GM19438 (cell line): ENCODE data around the gene PROC.

Source experiments
- ATAC-seq: cut with Tn5 transposase; IDR thresholded peaks from one replicate; pipeline ENCODE4 v1.9.1; 2021; ENCODE audit warnings: low read depth; ENCODE audit not compliant: unreplicated experiment

PROC gene

GRCh38 chr2:127453392-127454171 is 35.4 kb downstream of the PROC start:
- no peak for ATAC-seq

DNA sequence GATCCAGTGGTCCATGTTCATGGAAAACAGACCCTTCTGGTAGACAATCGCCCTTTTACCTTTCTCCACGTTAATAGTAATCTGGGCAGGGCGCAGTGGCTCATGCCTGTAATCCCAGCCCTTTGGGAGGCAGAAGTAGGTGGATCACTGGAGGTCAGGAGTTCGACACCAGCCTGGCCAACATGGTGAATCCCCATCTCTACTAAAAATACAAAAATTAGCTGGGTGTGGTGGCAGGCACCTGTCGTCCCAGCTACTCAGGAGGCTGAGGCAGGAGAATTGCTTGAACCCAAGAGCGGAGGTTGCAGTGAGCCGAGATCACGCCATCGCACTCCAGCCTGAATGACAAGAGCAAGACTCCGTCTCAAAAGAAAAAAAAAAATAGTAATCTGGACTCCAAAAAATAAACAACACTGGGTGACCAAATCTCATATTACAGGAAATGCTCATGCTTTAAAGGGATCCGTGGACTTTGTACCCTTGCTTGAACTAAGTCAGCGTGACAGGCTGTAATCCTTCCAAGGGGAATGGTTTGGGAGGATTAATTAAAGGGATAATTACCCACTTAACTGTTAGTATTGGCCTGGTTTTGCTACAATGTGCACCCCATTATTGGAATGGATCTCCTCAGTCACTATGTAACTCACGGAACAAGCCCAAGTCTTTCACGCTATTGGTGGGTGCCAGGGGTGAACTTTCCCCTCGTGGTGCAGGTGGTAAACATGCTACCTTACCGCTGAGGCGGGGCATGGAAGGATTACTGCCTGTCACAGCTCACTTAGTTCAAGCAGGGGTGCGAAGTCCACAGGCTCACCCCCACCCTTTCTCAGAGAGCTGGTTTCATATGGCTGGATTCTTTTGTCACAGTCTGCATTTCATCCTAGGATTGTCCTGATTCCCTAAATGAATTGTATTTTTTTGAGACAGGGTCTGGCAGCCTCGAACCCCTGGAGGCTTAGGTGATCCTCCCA is 36.7 kb downstream of the PROC start:
- no peak for ATAC-seq

DNA sequence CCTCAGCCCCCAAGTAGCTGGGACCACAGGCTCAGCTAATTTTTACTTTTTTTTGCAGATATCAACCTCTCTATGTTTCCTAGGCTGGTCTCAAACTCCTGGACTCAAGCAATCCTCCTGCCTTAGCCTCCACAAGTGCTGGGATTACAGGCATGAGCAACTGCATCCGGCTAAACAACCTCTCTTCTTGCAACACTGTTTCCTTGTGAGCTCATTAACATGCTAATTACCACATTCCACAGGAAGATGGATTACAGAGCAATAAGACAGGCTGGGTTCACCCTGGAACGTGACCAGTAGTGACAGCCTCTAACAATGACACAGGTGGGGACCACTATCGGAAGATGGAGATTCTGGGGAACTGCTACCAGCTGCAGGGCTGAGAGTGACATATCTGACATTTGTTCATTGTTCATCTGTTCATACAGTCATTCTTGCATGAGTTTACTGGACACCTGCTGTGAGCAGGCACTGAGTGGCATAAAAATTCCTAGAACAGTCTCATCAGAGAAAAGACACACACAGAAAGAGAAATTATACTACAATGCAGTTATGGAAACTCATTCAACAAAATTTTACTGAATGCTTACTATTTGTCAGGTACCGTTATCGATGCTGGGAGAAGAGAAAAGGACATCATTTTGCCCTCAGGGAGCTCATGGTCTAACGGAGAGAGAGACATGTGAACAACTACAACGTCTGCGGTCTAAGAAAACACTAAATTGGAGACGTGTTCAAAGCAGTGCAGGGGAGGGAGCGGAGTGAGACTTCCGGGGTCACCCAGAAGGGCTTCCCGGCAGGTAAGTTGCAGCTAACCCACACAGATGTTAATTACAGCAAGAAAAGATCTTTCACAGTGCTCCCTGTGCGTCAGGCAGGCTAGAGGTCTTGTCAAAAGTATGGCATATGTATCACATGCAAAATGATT is 37.6 kb downstream of the PROC start:
- ATAC-seq, result no peak

DNA sequence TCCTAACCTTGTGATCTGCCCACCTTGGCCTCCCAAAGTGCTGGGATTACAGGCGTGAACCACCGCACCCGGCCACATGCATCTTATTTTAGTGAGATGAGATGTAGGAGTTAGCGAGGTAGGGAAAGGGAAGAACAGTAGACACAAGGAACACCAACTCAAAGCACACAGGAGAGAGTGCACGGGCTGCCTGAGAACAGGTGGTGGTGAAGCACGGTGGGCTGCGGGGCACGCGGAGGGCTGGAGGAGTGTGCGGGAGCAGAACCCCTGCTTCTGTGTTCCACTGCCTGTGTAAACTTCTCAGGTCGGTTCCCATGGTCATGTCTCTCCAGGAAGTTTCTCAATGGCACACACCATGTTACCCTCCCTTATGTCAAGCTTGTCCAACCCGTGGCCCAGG is 38.7 kb downstream of the PROC start:
- no peak for ATAC-seq

DNA sequence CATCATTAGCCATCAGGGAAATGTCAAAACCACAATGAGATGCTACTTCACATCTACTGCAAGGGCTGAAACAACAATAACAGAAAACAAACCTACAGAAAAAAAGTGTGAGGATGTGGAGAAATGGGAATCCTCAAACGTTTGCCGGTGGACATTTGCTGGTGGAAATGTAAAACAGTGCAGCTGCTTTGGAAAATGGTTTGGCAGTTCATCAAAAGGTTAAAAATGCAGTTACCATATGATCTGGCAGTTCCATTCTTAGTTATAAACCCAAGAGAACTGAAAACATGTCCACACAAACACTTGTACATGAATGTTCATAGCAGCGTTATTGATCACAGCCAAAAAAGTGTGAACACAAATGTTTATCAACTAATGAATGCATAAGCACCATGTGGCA is 44.2 kb downstream of the PROC start:
- no peak for ATAC-seq

- ATAC-seq, result no peak
Observed at GRCh38 chr2:127463155-127463991, 45.1 kb downstream of the PROC start.

DNA sequence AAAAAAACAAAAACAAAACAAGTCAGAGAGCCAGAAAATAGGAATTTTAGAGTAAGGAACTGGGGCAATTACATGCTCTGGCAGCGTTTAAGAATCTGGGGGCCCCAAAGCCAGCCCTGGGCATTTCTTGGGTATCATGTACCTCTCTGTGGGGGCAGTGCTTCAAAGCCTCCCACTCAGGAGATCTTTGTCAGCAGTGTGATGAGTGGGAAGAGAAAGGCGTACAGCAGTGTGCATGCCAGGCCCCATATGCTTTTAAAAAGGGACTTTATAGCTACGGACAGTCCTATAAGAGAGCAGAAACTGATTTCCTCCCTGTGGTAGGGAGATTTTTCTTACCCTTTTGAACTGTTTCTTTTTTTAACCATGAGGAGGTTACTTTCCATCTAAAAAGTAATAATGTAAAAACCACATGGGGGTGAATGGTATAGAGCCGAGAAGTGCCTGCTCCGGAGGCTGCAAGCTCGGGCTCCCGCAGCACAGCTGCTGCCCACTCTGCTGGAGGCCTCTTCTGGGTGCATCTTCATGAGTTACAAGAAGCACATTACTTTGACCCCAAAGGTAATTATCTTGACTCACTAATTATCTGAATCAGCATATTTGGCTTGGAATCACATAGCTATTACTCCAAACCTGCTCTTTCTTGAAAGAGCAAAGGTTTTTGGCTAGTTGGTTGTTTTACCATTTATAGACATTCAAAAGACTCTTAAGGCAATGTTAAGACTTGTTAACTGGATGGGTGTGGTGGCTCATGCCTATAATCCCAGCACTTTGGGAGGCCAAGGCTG is 46.4 kb downstream of the PROC start:
- no peak for ATAC-seq

- no peak for ATAC-seq
Observed at GRCh38 chr2:127465258-127465657, 47.0 kb downstream of the PROC start.

DNA sequence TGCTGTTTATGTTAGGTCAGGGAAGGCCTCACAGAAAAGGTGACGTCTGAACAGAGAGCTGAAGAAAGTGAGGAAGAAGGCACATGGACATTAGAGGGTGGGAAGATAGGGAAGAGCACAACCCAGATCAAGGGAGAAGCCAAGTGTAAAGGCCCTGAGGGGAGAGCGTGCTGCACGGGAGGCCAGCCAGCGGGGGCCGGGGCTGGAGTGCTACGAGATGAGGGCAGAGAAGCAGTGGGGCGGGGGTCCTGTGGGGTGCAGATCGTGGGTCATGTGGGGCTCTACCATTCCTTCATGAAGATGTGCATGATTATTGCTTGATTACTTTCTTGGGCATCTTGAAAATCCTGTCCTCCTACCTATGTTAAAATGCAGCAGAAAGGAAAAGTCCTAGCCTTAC is 50.8 kb downstream of the PROC start:
- no peak for ATAC-seq

- ATAC-seq, result no peak
Observed at GRCh38 chr2:127469974-127470373, 51.7 kb downstream of the PROC start.

DNA sequence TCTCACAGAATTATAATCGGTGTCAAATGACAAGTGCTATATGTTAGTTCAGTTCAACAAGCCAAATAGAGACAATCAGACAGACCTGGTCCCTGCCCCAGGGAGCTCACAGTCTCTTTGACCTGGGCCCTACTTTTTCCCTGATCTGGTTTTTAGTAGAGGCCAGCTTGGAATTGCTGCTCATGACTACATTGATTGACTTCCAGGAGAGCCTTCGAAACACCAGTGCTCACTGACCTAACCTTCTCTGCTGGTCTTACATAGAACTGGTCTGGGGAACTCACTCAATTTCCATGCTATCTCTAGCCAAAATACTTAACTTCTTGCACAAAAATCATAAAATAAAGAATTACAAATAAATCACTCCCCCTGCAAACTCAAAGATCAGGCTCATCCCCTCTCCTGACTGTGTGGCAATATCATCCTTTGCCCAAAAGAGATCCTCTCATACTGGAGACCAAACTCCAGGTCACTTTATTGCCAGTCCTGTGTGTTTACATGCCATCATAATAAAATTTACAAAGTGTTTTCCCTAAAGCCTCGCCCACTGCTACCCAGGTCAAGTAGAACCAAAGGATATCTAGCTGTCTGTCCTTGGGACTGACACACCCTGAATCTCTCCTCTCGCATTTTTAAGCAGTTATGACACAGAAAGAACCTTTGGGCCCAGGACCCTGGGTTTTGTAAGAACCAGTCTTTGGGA is 53.2 kb downstream of the PROC start:
- no peak for ATAC-seq

DNA sequence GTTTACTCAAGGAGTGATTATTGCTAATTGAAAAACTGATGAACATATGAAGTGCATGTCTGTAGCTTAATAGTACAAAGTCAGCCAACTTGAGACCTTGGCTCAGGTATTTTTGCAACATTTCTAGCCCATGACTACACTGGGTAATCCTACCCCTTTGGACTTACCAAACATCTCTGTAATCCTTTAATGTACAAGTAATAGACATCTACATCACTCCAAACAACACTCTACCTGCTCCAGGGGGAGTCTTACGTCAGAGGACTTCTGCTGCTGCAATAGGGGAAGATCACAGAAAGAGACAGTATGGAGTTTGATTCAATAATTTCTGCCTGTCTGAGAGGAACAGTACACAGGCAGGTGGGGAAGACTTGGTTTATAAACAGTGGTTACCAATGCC is 54.0 kb downstream of the PROC start:
- ATAC-seq, result no peak

DNA sequence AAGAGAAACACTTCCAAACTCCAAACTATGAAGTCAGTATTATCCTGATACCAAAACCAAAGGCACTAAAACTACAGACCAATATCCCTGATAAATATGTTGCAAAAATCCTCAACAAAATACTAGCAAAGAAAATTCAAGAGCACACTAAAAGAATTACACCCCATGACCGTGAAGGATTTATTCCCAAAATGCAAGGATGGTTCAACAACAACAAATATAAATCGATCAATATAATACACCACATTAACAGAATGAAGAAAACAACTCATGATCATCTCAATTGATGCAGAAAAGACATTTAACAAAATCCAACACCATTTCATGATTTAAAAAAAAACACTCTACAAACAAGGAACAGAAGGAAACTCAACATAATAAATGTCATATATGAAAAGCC is 57.6 kb downstream of the PROC start:
- ATAC-seq, result no peak
